HG03139 (cell line): ENCODE results near the gene NAGA.
"Not testable (repeated sequence)": the region's sequence is repeated elsewhere in the genome, so short reads cannot be mapped to it uniquely, and the experiment has no call there.

Source experiments
- ATAC-seq: cut with Tn5 transposase; IDR thresholded peaks from one replicate; pipeline ENCODE4 v1.9.1; 2021; ENCODE audit not compliant: unreplicated experiment

Gene NAGA

DNA sequence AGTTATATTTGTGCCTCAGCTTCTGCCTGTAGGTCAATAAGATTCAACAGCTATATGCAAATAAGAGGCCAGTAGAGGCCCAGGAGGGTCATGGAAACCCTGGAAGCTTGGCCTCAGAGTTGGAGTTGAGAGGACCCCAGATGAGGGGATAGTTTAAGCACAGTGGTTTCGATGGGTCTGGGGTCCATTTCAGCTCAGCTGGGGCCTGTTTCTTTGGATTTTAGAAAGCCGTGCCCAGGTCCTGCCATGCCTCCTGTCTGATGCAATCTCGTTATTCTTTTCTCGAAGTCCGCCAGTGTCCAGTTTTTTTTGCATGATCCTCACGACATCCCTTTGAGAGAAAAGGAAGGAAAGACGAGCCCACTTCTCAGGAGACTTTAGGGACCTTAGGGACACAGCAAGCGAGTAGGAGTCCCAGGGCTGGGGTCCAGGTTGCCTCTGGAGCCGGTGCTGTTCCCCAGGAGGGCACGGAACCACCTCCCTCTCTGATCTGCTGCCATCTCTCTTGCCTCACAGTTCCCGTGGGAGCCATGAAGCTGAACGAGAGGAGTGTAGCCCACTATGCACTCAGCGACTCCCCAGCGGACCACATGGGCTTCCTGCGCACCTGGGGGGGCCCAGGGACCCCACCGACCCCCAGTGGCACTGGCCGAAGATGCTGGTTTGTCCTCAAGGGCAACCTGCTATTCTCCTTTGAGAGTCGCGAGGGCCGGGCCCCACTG is 6.3 kb upstream of the NAGA start:
- no peak for ATAC-seq

DNA sequence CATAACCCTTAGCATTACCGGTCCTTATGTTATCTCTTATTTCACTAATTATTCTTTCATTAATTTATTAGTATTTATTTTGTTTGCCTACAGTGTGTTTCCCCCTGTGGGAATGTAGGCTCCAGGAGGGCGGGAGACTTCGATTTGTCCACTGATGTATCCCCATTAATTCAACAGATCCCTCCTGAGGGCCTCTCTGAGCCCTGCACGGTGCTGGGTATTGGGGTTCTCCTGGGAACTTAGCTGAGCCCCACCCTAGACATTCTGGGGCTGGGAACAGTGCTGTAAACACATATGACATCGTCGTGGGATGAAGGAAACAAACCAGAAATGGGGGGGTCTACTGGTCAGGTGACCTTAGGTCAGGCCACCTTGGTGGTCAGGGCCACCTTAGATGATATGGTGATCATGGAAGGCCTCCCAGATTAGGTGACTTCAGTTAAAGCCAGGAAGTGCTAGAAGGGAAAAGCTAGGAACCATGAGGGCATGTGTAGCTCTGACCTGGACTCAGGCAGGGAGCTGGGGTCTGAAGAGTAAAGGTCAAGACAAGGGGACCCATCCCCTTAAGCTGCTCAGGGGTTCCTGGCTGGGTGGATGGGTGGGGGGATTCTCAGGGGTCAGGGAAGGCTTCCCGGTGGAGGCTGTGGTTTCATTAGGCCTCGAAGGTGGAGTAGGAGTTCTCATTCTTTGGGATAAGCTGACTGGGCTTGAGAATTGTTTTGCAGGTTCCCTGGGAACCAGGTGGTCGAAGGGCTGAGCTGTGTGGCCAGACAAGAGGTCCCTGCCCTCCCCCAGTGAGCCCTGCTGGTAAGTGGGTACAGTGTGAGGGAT is 4.4 kb upstream of the NAGA start:
- no peak for ATAC-seq

DNA sequence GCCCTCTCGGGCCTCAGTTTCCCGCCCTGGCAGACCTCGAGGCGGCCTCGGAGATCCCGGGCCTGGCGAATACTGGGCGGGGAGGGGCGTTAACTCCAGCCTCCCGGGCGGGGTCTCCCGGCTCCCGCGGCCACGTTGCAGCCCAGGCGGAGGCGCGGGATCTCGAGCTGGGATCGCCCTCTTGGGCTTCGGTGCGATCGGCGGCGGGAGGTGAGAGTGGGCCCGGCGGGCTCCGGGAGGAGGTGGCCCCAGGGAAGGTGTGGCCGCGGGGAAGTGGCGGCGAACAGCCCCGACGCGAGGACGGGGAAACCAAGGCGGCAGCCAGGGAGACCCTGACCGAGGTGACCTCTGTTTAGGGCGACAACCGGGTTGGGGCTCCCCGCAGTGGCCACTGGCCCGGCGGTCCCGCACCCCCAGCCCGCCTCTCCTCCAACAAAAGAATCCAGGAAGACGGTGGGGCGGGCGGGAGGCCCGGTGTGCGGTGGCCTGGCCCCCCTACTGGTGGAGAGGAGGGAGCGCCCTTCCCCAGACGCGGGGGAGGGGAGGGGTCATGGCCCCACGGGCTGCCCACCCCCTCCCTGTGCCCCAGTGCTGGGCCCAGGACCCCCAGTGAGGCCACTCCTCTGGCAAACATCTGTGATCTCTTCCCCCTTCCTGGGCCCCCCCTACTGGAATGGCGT is 3.7 kb upstream of the NAGA start, which contains the start of gene PHETA2:
TSS of gene PHETA2 (plus strand) at position 117 of the 680 bp plus-strand sequence. CDS start 3,046 bp downstream, outside the sequence.
- ATAC-seq: no peak

DNA sequence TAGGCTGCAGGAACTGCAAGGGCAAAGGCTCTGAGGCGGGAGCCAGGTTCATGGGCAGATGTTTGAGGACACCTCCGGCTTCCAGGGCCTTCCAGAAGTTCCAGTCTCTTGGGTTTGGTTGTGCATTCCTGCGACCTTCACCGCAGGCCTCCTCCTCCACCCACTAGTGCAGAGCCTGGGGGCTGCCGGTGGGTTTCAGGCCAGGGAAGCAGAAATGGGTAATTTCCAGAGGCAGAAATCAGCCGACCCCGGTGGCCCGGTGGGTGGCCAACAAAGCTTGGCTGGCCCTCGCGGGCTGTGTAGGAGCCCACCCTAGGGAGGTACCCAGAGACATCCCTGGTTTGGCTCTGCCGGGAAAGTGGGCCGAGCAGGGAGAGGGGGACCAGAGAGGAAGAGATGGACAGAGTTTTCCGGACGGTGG is 3.0 kb upstream of the NAGA start:
- no peak for ATAC-seq

DNA sequence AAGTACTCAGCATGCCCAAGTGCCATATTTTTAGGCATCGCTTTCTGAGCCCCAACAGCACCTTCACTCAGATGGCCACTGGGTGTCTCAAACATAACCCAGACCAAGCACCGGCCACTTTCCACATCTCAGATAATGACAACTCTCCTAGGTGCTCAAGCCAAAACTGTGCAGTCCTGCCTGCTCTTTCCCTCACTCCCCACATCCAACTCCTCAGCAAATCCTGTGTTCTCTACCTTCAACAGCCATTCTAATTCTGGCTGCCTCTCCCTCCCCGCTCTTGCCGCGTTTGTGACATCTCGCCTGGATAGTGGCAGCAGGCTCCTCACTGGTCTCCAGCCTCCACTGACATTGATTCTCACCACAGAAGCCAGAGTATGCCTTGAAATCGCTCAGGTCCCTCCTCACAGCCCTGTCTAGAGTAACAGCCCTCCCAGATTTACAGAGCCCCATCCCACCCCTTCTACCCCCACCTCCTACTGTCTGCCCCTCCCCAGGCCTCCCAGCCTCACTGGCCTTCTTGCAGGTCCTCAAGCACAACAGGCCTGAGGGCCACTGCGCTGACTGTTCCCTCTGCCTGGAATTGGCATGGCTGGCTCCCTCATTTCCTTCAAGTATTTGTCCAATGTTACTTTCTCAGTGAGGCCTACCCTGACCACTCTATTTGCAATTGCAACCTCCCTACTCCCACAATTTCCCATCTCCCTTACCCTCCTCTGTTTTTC is 2.2 kb upstream of the NAGA start:
- ATAC-seq: no peak

DNA sequence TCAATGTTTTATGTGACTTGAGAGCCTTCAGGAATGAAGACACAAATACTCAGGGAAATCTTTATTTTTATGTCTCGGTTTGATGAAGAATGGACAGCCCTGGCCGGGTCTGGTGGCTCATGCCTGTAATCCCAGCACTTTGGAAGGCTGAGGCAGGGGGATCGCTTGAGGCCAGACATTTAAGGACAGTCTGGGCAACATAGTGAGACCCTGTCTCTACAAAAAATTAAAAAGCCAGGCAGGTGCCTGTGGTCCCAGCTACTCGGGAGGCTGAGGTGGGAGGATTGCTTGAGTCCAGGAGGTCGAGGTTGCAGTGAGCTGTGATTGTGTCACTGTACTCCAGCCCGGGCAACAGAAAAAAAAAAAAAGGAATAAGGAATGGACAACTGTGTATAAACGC is 896 bp upstream of the NAGA start:
- ATAC-seq: not testable (repeated sequence)

DNA sequence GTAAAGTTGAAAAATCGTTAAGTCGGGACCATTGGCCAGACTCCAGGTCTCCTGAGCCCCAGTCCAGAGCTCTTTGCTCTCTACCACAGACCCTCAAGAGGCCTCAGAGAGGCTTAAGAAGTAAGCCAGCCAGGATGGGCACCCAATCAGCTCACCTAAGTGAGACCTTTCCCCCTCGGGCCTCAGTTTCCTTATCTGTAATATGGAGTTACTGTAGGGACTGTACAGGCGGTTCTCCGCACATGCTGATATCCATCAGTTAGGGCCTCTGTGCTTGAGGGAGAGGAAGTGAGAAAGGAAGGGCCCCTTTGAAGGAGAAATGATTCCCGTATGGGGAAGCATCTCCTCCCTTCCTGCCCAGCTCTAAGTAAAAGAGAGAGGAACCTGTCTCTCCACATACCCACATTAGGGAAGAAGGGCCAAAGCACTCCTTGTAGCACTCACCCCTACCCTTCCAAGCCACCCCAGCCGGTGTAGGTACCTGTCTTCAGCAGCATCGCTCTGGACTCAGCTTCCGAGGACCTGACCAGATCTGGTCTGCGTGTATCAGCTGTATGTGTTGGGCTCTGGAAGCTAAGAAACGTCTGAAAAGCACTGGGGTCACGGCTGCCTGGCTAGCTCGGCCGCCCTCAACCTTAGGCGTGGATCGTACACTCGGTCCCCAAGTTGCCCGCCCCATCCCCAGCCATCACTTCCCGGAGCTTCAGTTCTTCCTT is 653 bp downstream of the NAGA start:
- ATAC-seq: no peak

DNA sequence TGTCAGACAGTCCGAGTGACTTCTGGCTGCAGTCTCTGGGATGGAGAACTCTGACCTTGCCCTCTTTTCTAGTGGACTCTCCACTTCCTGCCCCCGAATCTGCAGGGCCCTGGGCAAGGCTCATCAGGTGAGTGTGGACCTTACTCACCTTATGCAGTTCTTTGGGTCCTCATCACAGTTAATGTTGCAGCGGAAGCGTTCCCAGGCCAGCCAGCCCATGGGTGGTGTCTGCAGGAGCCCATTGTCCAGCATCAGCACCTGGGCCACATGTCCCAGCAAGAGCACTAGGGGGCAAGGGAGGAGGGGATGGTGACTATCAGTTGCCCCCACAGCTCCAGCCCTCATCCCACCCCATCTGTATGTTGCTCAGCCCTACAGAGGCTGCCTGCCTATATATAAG is 2.3 kb downstream of the NAGA start:
- no peak for ATAC-seq

DNA sequence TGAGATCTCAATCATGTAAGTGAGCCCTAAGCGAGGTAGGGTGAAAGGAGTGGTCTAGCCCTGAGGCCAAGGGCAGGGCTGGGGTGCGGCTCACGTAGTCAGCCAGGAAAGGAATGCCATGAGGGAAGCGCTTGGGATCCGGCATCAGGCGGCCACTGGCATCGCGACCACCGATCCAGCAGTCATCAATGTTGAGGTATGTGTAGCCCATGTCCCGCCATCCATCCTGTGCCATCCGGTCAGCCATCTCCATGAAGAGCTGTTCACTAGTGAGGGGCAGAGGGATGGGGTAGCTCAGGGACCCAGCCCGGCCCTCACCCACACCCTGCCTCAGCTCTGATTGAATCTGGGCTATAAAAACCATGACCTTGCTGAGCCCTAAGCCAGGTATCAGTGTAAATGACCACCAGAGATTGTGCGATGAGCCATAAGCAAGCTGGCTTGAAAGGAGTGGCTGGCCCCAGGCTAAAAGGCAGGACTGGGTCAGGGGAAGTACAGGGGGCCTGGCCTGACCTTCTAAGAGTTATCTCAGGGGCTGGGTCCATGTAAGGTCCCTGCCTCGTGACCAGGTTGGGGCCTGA is 2.9 kb downstream of the NAGA start:
- no peak for ATAC-seq

DNA sequence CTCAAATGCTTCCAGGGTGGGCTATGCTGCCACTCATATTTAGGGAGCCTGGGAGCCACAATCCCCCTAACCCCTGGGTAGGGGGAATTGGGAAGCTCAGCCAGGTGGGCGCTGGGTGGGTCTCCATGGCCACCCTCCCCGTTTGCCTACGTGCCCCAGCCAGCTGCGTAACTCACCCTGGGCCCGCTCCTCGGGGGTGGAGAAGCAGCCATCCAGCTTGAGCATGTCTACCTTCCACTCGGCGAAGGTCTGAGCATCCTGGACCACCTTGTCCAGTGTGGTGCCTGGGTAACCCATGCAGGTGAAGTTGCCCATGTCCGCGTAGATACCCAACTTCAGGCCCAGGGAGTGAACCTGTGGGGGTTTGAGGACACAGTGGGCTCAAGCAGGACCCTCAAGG is 3.7 kb downstream of the NAGA start:
- no peak for ATAC-seq

DNA sequence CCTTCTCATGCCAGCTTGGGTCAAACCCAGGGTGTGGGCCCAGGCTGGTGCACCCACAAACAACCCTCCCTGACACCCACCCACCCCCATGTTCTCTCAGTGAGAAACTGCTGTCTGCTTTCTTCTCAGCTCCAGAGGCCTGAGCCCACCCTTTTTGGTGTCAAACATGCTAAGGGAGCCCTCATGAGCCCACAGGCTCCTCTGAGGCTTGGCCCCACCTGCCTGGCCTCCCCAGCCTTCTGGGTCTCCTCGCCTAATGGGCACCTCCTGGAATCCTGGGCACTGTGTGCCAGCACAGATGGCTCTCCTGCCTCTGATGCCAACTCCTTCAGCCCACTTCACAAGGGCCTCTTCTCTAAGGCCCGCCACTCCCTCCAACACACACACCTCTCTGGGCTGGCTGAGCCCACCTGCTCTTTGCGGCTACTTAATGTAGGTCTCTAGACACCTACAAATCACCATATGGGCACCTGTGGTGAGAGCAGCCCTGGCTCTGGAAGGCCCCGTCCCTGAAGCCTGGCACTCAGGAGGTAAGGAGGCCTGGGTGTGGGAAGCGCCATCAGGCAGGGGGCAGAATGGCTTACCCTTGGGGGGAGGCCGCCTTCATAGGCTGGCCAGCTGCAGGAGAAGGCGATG is 4.4 kb downstream of the NAGA start:
- ATAC-seq: no peak

DNA sequence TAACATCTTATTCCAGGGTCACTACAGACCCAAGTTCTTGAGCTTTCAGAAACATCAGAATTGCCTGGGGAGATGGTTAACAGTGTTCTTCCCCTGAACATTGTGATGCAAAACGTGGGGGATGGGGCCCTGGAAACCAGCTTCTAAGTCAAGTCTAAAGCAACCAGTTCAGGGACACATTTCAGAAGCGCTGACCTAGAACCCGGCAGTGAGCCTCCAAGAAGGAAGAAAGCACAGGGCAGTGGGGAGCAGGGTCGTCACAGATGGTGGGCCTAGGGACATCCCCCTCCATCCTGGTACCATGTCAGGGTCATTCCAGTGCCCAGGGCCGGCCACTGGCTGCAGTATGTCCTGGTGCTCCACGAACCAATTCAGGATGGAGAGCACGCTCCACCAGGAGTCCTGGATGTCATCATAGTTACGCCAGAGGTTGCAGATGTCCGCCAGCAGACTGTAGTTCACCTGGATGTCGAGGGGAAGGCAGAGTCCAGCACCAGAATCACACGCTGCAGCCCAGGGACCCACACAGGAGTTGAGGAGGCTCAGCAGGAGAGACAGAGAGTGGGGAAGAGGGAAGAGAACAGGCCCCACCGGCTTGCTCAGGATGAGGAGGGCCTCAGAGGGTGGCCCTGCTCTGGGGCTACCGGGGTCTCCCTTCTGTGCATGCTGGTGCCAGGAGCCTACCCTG is 5.0 kb downstream of the NAGA start:
- no peak for ATAC-seq

DNA sequence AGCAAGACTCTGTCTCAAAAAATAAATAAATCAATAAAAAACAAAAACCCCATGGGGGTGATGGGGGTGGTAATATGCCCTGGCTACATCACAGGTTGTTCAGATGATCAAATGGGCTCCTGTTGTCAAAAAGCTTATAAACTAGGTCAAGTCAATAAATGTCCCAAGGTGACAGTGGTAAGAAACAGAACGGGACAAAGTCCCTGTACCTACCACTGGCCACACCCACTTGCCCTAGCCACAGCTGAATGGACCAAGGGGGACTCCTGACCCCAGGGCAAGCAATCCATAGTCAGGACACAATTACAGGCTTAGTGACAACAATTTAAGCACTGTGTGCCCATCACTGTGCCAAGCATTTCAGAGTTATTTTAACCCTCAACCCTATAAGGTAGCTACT is 6.0 kb downstream of the NAGA start:
- ATAC-seq: no peak

DNA sequence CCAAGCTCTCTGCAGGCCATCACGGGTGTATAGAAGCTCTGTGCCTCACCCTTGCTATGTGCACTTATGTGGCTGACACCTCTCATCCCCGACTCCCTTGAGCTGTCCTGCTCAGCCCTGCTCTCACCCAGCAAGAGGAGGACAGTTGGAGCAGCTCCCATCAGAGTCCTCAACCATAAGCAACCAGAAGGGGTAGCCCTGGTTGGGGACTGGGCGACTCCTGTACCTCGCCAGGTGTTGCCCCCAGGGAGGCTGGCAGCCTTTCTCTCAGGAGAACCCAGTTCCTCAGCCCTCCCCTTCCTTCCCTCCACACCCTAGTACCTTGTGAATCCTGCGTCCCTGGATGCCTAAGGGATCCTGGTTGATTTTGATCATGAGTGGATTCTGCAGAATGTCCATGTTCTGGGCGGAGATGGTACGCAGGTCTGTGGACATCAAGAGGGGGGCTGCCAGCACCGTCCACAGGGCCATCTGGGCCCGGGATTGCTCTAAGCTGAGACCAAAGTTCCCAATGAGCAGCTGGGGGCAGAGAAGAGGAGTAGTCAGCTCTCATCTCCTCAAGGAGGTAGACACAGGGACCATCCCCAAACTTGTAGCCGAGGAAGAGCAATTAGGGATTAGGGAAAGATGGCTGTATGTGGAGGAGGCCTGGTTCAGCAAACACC is 8.0 kb downstream of the NAGA start:
- no peak for ATAC-seq

DNA sequence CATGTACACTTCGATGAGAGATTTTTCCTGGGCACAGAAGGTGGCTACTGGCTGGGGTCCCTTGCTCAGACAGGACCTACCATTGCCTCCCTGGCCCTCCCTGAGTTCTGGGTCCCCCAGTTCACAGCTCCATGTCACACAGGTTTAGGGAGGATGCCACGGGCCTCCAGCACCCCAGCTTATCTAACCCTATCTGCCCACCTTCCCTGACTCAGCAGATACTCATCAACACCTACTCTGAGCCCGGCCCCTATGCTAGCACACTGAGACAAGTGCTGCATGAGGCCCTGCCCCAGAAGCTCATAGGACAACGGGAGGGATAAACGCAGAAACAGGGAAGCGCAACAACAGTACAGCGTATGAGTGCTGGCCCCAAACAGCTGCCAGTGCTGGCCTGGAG is 9.6 kb downstream of the NAGA start:
- ATAC-seq: no peak

DNA sequence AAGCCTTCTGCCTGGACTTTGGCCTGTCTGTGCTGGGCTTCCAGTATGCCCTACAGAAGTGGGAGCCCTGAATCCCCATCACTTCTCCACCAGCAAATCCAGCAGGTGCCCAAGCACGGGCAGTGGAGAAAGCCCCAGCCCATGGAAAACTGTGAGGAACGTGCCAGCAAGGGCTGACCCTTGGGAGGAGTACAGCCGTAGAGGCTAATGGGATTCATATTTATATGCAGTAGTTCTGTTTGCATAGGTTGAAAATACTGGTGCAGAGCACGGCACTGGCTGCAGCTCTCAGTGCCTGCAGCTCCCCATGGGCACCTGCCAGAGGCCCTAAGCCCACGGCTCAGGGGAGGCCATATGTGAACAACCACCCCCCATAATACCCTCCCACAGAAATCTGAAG is 10.1 kb downstream of the NAGA start:
- no peak for ATAC-seq

DNA sequence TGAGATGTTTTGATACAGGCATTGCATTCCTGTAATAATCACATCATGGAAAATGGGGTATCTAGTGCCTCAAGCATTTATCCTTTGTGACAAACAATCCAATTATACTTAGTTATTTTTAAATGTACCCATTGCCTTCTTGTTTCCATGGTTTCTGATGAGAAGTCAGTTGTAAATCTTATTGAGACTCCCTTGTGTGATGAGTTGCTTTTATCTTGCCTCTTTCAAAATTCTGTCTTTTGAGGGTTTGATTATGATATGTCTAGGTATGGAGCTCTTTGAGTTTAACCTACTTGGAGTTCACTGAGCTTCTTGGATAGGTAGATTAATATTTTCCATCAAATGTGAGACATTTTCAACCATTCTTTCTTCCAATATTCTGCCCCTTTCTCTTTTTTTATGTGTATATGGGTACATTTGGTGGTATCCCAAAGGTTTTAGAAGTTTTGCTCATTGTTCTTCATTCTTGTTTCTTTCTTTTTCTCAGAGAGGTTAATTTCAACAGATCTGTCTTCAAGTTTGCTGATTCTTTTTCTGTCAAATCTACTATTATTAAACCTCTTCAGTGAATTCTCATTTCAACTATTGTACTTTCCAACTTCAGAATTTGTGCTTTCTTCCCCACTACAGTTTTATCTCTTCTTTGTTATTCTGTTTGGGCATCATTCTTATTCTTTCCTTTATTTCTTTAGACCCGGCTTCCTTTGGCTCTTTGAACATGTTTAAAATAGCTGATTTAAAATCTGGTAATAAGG is 13.7 kb downstream of the NAGA start:
- ATAC-seq: no peak

DNA sequence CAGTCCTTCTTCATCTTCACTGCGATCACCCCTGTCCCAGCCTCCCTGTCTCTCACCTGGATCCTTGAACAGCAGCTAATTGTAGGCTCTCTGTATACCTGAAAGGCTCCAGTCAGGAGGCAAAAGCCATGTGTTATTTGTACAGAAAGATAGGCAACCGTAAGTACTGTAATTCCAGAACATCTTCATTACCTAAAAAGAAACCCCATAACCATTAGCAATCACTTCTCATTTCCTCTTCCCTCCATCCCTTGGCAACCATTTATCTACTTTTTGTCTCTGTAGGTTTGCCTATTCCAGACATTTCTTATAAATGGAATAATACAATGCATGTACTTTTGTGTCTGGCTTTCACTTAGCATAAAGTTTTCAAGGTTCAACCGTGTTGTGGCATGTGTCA is 17.8 kb downstream of the NAGA start:
- ATAC-seq: no peak
